GM12891 (cell line): ENCODE results near the gene SLC16A9.

Experiments used
- POLR2A ChIP-seq: IDR thresholded peaks from 2 replicates; pipeline ENCODE4 v1.6.1; 2011; ENCODE audit warnings: low read depth, low read length, control low read depth
- POLR2AphosphoS5 ChIP-seq: IDR thresholded peaks from 2 replicates; pipeline ENCODE4 v1.6.1; 2011; ENCODE audit warnings: low read depth, low read length, control low read depth
- SPI1 ChIP-seq: IDR thresholded peaks from 2 replicates; pipeline ENCODE4 v1.6.1; 2011; ENCODE audit warnings: low read depth, low read length, control low read depth

DNA sequence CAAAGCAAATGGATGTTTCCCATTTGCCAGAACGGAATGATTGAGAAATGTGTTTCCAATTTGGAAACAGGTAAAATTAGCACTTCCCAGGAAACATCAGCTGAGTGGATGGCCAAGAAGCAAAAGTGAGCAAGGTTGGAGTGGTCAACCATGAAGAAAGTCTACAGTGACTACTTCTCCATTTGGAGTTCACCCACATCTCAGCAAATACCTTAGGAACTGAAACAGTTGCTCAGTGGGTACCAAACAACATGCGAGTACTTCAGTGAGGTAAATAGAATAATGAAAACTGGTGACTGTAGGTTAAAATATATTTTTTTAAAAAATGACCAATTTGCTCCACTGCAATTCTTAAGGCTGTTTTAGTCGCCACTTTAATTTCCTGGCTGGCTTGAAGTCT lies 57.7 kb downstream of the SLC16A9 start:
- 0 out of 2 replicates have a peak, but pooled peaks have one; percentile 33 for TF ChIP-seq SPI1
- no peak for TF ChIP-seq POLR2A
- TF ChIP-seq POLR2AphosphoS5 = no peak
